Panc1 (cell line): Measurements from ENCODE around the gene PDE3B. TPM values are rescaled to one million over a fixed set of nuclear protein-coding genes. Genes with fewer than 3 reads are reported as not detected.

Experiments used
- ATAC-seq: fragments of 200-7000 bp; cut with Tn5 transposase; 2 replicates; pipeline ENCODE4 v1.9.1; 2020; ENCODE audit warnings: mild to moderate bottlenecking, moderate library complexity
- BruUV-seq: library from RNA; stranded (reverse); fragments of 400-500 nt; replicated peaks from 2 replicates; lab custom pipeline; 2021; lab: Mats Ljungman, UMichigan
- CTCF ChIA-PET: fragments of 300-600 bp; sonication (Branson Sonifier 250); formaldehyde crosslinking; loops from one replicate; lab custom pipeline; 2022; ENCODE audit warnings: antibody characterized with exemption; lab: Charles Lee
- POLR2A ChIA-PET: fragments of 300-600 bp; sonication (Branson Sonifier 250); formaldehyde crosslinking; loops from one replicate; lab custom pipeline; 2022; ENCODE audit warnings: antibody characterized with exemption; lab: Charles Lee
- DNase-seq: peaks from one replicate; pipeline ENCODE4 v3.0.0-alpha.2; 2010; ENCODE audit warnings: low read depth, low spot score
- H3K27ac ChIP-seq: 2 replicates; pipeline ENCODE4 v1.5.1; 2011; ENCODE audit warnings: mild to moderate bottlenecking, low read length, inconsistent platforms
- H3K27me3 ChIP-seq: fragments of 200-500 bp; sonication (Bioruptor generic); 2 replicates; pipeline ENCODE4 v1.6.0; 2014; ENCODE audit warnings: low read length, inconsistent platforms; ENCODE audit not compliant: control insufficient read depth, insufficient read depth
- H3K36me3 ChIP-seq: fragments of 200-500 bp; sonication (Bioruptor generic); 2 replicates; pipeline ENCODE4 v1.5.1; 2014; ENCODE audit warnings: inconsistent platforms, mild to moderate bottlenecking, low read length, moderate library complexity; ENCODE audit not compliant: control insufficient read depth, insufficient read depth
- H3K4me1 ChIP-seq: 2 replicates; pipeline ENCODE4 v1.5.1; 2011; ENCODE audit warnings: inconsistent platforms, mild to moderate bottlenecking, low read length, moderate library complexity; ENCODE audit not compliant: control insufficient read depth, insufficient read depth
- H3K4me3 ChIP-seq, 2 experiments: 2 replicates each; pipeline ENCODE4 v1.5.1; 2011 to 2012; ENCODE audit warnings: low read depth in 2 of 2, low read length in 2 of 2, mild to moderate bottlenecking in 2 of 2, inconsistent platforms in 1 of 2, moderate library complexity in 1 of 2
- H3K9me3 ChIP-seq: fragments of 200-500 bp; sonication (Bioruptor generic); 2 replicates; pipeline ENCODE4 v1.5.1; 2014; ENCODE audit warnings: low read depth, mild to moderate bottlenecking, inconsistent platforms, low read length, moderate library complexity; ENCODE audit not compliant: control insufficient read depth, insufficient read depth
- CTCF ChIP-seq: fragments of 450-650 bp; IDR thresholded peaks from 2 replicates; pipeline ENCODE4 v1.5.1; 2017; ENCODE audit warnings: mild to moderate bottlenecking
- POLR2AphosphoS5 ChIP-seq: IDR thresholded peaks from 2 replicates; pipeline ENCODE4 v1.6.1; 2012; ENCODE audit warnings: mild to moderate bottlenecking, low read depth, low read length, moderate library complexity
- REST ChIP-seq, 2 experiments: IDR thresholded peaks; 2 replicates each; pipeline ENCODE4 v1.6.1; 2011 to 2012; ENCODE audit warnings: low read depth in 2 of 2, control low read depth in 1 of 2, low read length in 1 of 2, mild to moderate bottlenecking in 1 of 2, moderate library complexity in 1 of 2; ENCODE audit not compliant: insufficient read depth in 1 of 2
- SIN3A ChIP-seq: IDR thresholded peaks from 2 replicates; pipeline ENCODE4 v1.6.1; 2012; ENCODE audit warnings: low read depth, mild to moderate bottlenecking, low read length, moderate library complexity, borderline replicate concordance; ENCODE audit not compliant: insufficient read depth
- TCF7L2 ChIP-seq: IDR thresholded peaks from 2 replicates; pipeline ENCODE4 v1.6.1; 2011; ENCODE audit warnings: mild to moderate bottlenecking, low read depth, low read length, inconsistent platforms
- in situ Hi-C: cut with HindIII; loops from 2 replicates; pipeline ENCODE4 v1.10.0; 2016; ENCODE audit warnings: low sequenced_read_pairs, low pct_unique_long_range_greater_than_20kb
- intact Hi-C: fragments of 100-400 bp; cut with micrococcal nuclease; formaldehyde crosslinking; loops from one replicate; pipeline ENCODE4 v1.10.0; 2022; ENCODE audit not compliant: unreplicated experiment
- total RNA-seq: library from RNA; stranded (reverse); gene quantifications from one replicate; pipeline ENCODE4 v1.2.1, GENCODE V29; 2021; ENCODE audit not compliant: unreplicated experiment

The PDE3B gene
- total RNA-seq, 1 experiment from 2014 or later, result 33.0 TPM

DNA sequence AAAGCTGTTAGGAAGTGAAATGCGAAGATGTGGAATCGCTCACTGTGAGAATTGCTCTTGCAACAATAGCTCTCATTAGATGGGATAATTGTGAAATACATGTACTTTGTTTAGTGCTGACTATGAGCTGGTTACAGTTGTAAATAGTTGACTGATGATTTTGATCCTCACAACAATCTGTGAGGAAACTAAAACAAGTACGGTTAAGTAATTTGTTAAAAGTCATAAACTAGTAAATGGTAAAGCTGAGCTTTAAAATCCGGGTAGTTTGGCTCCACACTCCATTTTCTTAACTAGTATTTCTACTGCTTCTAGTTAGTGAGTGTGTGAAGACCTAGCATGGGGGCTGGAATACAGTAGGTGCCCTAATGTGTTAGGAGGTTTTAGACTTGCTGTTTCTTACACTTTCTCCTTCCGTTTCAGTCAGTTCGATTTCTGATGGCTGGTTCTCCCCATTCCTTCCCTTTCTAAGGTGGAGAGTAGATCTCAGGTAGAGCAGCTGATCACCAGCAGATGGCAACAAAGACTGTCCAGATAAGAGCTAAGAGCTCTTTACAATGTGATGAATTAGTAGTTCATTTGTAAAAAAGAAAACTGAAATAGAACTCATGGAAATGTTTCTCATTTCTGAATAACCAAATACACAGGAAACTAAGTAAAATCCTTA is 264.7 kb downstream of the PDE3B start:
- ChIA-PET POLR2A (interaction anchor here (0.7 kb wide), 1 partner anchor 165 kb away, joined by 5 read pairs; the partner anchor contains the start of gene CALCB), CTCF (interaction anchor here (0.5 to 3.0 kb wide), 21 partner anchors 17 to 697 kb away, joined by 3 to 44 read pairs (median 4); partner anchors contain the start of genes CALCB, CYP2R1 and PSMA1)
- Histone ChIP-seq H3K27ac (no peak overlapping the region), H3K36me3 (no peaks in the 10 kb centered on the region), H3K4me3 (peak overlapping the region in 1 of 2 experiments; percentile 14; a peak in 2 of 4 replicates), H3K9me3 (no peaks in the 10 kb centered on the region), H3K4me1 (peaks cover 5% of the 10 kb centered on the region; the same call in 1 of the 2 replicates), H3K27me3 (peaks cover 10% of the 10 kb centered on the region)
- in situ Hi-C loops, result no loop called here
- ATAC-seq, result peak; percentile 76
- peak; percentile 32; the same call in 1 of the 2 replicates for TF ChIP-seq CTCF
- TF ChIP-seq TCF7L2, result no peak
- TF ChIP-seq SIN3A, result no peak
- TF ChIP-seq POLR2AphosphoS5, result no peak
- no peak for TF ChIP-seq REST (IDR thresholded peaks at IDR 0.05; ENCODE audit: insufficient read depth in 1 of 2, low read depth in 2 of 2, low read length in 1 of 2)
- intact Hi-C loops, result loop anchor here (1.0 to 2.0 kb wide), 3 partner anchors 98 to 300 kb away; no protein-coding TSS in a partner anchor
- DNase-seq, result no peak
- no TSS peak for BruUV-seq

- Histone ChIP-seq H3K4me1 (no peaks in the 10 kb centered on the region), H3K9me3 (no peaks in the 10 kb centered on the region), H3K4me3 (no peak overlapping the region), H3K36me3 (no peaks in the 10 kb centered on the region), H3K27ac (no peak overlapping the region), H3K27me3 (peaks cover 13% of the 10 kb centered on the region)
- ATAC-seq (no peak), DNase-seq (no peak)
- intact Hi-C loops (no loop called here), in situ Hi-C loops (no loop called here)
- BruUV-seq, result no TSS peak
- CTCF ChIA-PET, result interaction anchor here (1.2 kb wide), 1 partner anchor 275 kb away, joined by 10 read pairs; no protein-coding TSS in a partner anchor
- POLR2A ChIA-PET, result interaction anchor here (0.6 kb wide), 1 partner anchor 101 kb away, joined by 5 read pairs; no protein-coding TSS in a partner anchor
- TF ChIP-seq SIN3A (no peak), POLR2AphosphoS5 (no peak), REST (IDR thresholded peaks at IDR 0.05; ENCODE audit: insufficient read depth in 1 of 2, low read depth in 2 of 2, low read length in 1 of 2) (no peak), CTCF (no peak), TCF7L2 (no peak)
These were observed 270.9 kb downstream of the PDE3B start for GRCh38 chr11:14914536-14914935.
